CD4-positive, alpha-beta T cell treated with Interferon alpha-2 for 1 hour (primary cell): Measurements from ENCODE around the gene SNX5.

Source experiments
- DNase-seq, 2 donors: peaks; one replicate each; pipeline ENCODE4 v3.0.0-alpha.2; 2020 to 2022

Gene SNX5

GRCh38 chr20:17959257-17959627 is 9.4 kb downstream of the SNX5 start:
- no peak for DNase-seq

- DNase-seq: no peak
Observed at GRCh38 chr20:17958373-17959256, 10.0 kb downstream of the SNX5 start.

GRCh38 chr20:17957505-17958363 is 10.9 kb downstream of the SNX5 start:
- DNase-seq: no peak

GRCh38 chr20:17956099-17956685 is 12.4 kb downstream of the SNX5 start:
- DNase-seq: no peak

GRCh38 chr20:17955302-17955701 is 13.3 kb downstream of the SNX5 start:
- no peak for DNase-seq

GRCh38 chr20:17953935-17954334 is 14.7 kb downstream of the SNX5 start:
- DNase-seq: no peak

GRCh38 chr20:17952692-17953684 is 15.6 kb downstream of the SNX5 start:
- no peak for DNase-seq

- DNase-seq: no peak
Observed at GRCh38 chr20:17951323-17951722, 17.3 kb downstream of the SNX5 start.

- DNase-seq: no peak
Observed at GRCh38 chr20:17950670-17951069, 17.9 kb downstream of the SNX5 start.

GRCh38 chr20:17949899-17950298 is 18.7 kb downstream of the SNX5 start:
- no peak for DNase-seq

GRCh38 chr20:17948442-17948841 is 20.2 kb downstream of the SNX5 start:
- no peak for DNase-seq

GRCh38 chr20:17947474-17947815 is 21.1 kb downstream of the SNX5 start:
- no peak for DNase-seq

GRCh38 chr20:17946572-17947473 is 21.8 kb downstream of the SNX5 start:
- no peak for DNase-seq

- no peak for DNase-seq
Observed at GRCh38 chr20:17946040-17946439, 22.6 kb downstream of the SNX5 start.

GRCh38 chr20:17944854-17945474 is 23.6 kb downstream of the SNX5 start:
- no peak for DNase-seq

- no peak for DNase-seq
Observed at GRCh38 chr20:17943343-17943742, 25.3 kb downstream of the SNX5 start.

- DNase-seq: no peak
Observed at GRCh38 chr20:17941826-17942196, 26.8 kb downstream of the SNX5 start.

GRCh38 chr20:17941087-17941825 is 27.3 kb downstream of the SNX5 start:
- DNase-seq: no peak

GRCh38 chr20:17940224-17940971 is 28.2 kb downstream of the SNX5 start:
- DNase-seq: no peak
